A549 (cell line): ENCODE data around the gene RPTOR. TPM values are rescaled to one million over a fixed set of nuclear protein-coding genes. Genes with fewer than 3 reads are reported as not detected.

Source experiments
- ATAC-seq, 2 experiments: fragments of 200-7000 bp in 1 of 2; fragments of >200 bp in 1 of 2; cut with Nextera tagmentation in 1 of 2; cut with Tn5 transposase in 1 of 2; 3 replicates each; pipeline versions ENCODE4 v1.8.0 to v1.9.1; 2018 to 2020; ENCODE audit warnings: mild to moderate bottlenecking in 1 of 2, moderate library complexity in 1 of 2
- CTCF ChIA-PET: fragments of 300-600 bp; sonication (Branson Sonifier 250); formaldehyde crosslinking; extraction: SDS; loops from one replicate; lab custom pipeline; 2021; ENCODE audit warnings: antibody characterized with exemption, inconsistent platforms; lab: Yijun Ruan, JAX
- POLR2A ChIA-PET: fragments of 350-600 bp; formaldehyde crosslinking; extraction: SDS; loops from one replicate; lab custom pipeline; 2021; ENCODE audit warnings: antibody characterized with exemption, inconsistent platforms; lab: Yijun Ruan, JAX
- DNase-seq, 2 experiments: peaks; one replicate each; pipeline versions ENCODE4 v3.0.0 to v3.0.0-alpha.2; 2011 to 2016; ENCODE audit warnings: low read depth in 1 of 2, low spot score in 1 of 2
- FAIRE-seq: peaks from 2 replicates; lab custom pipeline; 2011; peaks lifted over from hg19 to GRCh38; lab: Jason Lieb, UNC
- H3K27ac ChIP-seq, 2 experiments: fragments of >200 bp; sonication (Bioruptor Twin); formaldehyde crosslinking; 3 replicates each; pipeline ENCODE4 v1.5.1; 2016 to 2017
- H3K4me1 ChIP-seq: fragments of >200 bp; sonication (Bioruptor Twin); formaldehyde crosslinking; 3 replicates; pipeline ENCODE4 v1.6.1; 2016
- H3K4me2 ChIP-seq: fragments of >200 bp; sonication (Bioruptor Twin); formaldehyde crosslinking; 3 replicates; pipeline ENCODE4 v1.6.1; 2016
- H3K4me3 ChIP-seq: fragments of >200 bp; sonication (Bioruptor Twin); formaldehyde crosslinking; 3 replicates; pipeline ENCODE4 v1.5.1; 2016
- H3K9me3 ChIP-seq: fragments of >200 bp; sonication (Bioruptor Twin); formaldehyde crosslinking; 3 replicates; pipeline ENCODE4 v1.6.1; 2016
- ATOH8 ChIP-seq: fragments of 250-450 bp; sonication (Bioruptor Pico); IDR thresholded peaks from 2 replicates; pipeline ENCODE4 v1.5.0; 2020; ENCODE audit warnings: low read depth, mild to moderate bottlenecking, moderate library complexity
- CBX8 ChIP-seq: fragments of 200-600 bp; sonication (generic); IDR thresholded peaks from 2 replicates; pipeline ENCODE4 v1.6.1; 2016
- CEBPB ChIP-seq, 2 experiments: fragments of >200 bp in 1 of 2; sonication (Bioruptor Twin) in 1 of 2; formaldehyde crosslinking in 1 of 2; IDR thresholded peaks; 2 replicates each; pipeline ENCODE4 v1.6.1; 2012 to 2016
- CHD2 ChIP-seq: fragments of 150-350 bp; IDR thresholded peaks from 2 replicates; pipeline ENCODE4 v1.6.1; 2014; ENCODE audit warnings: low read length; ENCODE audit not compliant: partially characterized antibody
- CHD4 ChIP-seq: fragments of 200-600 bp; sonication (generic); IDR thresholded peaks from 2 replicates; pipeline ENCODE4 v1.6.1; 2016; ENCODE audit warnings: antibody characterized with exemption, mild to moderate bottlenecking, borderline replicate concordance
- E2F6 ChIP-seq: IDR thresholded peaks from 2 replicates; pipeline ENCODE4 v1.6.1; 2012; ENCODE audit warnings: low read depth, borderline replicate concordance
- EHF ChIP-seq: fragments of 250-450 bp; sonication (Bioruptor Pico); IDR thresholded peaks from 2 replicates; pipeline ENCODE4 v1.5.0; 2020; ENCODE audit warnings: mild to moderate bottlenecking
- EHMT2 ChIP-seq: fragments of 200-600 bp; sonication (generic); IDR thresholded peaks from 2 replicates; pipeline ENCODE4 v1.6.1; 2016; ENCODE audit warnings: antibody characterized with exemption, low read depth, mild to moderate bottlenecking, moderate library complexity
- EP300 ChIP-seq, 2 experiments: fragments of >200 bp; sonication (Bioruptor Twin); formaldehyde crosslinking; IDR thresholded peaks; 2 replicates in 1 of 2; 3 replicates in 1 of 2; pipeline ENCODE4 v1.6.1; 2016 to 2017
- ESRRA ChIP-seq: fragments of 150-350 bp; IDR thresholded peaks from 2 replicates; pipeline ENCODE4 v1.6.1; 2014; ENCODE audit warnings: mild to moderate bottlenecking, low read length, borderline replicate concordance
- FOSL2 ChIP-seq, 2 experiments: fragments of 450-650 bp in 1 of 2; fragments of >200 bp in 1 of 2; sonication (Bioruptor Twin) in 1 of 2; formaldehyde crosslinking; IDR thresholded peaks; 2 replicates each; pipeline versions ENCODE4 v1.5.0 to v1.6.1; 2016 to 2020; ENCODE audit warnings: mild to moderate bottlenecking in 1 of 2, moderate library complexity in 1 of 2
- GATA3 ChIP-seq: IDR thresholded peaks from 2 replicates; pipeline ENCODE4 v1.6.1; 2012; ENCODE audit warnings: borderline replicate concordance
- HES2 ChIP-seq: fragments of >200 bp; sonication (Bioruptor Twin); formaldehyde crosslinking; IDR thresholded peaks from 2 replicates; pipeline ENCODE4 v1.6.1; 2016
- HEYL ChIP-seq: fragments of 250-450 bp; sonication (Bioruptor Pico); IDR thresholded peaks from 2 replicates; pipeline ENCODE4 v1.8.0; 2021; ENCODE audit warnings: mild to moderate bottlenecking, moderate library complexity
- HMGXB4 ChIP-seq: fragments of 250-450 bp; sonication (Bioruptor Pico); IDR thresholded peaks from 2 replicates; pipeline ENCODE4 v1.5.0; 2021; ENCODE audit warnings: mild to moderate bottlenecking, moderate library complexity, borderline replicate concordance
- HOXB13 ChIP-seq: fragments of 250-450 bp; sonication (Bioruptor Pico); IDR thresholded peaks from 2 replicates; pipeline ENCODE4 v1.5.0; 2020; ENCODE audit warnings: low read depth, mild to moderate bottlenecking, moderate library complexity
- MAFK ChIP-seq: fragments of 450-650 bp; IDR thresholded peaks from 2 replicates; pipeline ENCODE4 v1.6.1; 2014; ENCODE audit not compliant: partially characterized antibody
- NFE2L2 ChIP-seq: fragments of 150-350 bp; conservative IDR thresholded peaks from 2 replicates; pipeline ENCODE4 v1.6.1; 2014; ENCODE audit warnings: low read length
- PHF8 ChIP-seq: fragments of 200-600 bp; sonication (generic); IDR thresholded peaks from 2 replicates; pipeline ENCODE4 v1.6.1; 2016; ENCODE audit warnings: low read depth, mild to moderate bottlenecking, antibody characterized with exemption, moderate library complexity, borderline replicate concordance
- POLR2A ChIP-seq: IDR thresholded peaks from 2 replicates; pipeline ENCODE4 v1.6.1; 2012; ENCODE audit warnings: mild to moderate bottlenecking, low read length
- POLR2AphosphoS2 ChIP-seq: conservative IDR thresholded peaks from 2 replicates; pipeline ENCODE4 v1.6.1; 2012; ENCODE audit warnings: low read length, improper control_type of control experiment, inconsistent platforms
- RCOR1 ChIP-seq: fragments of 150-350 bp; IDR thresholded peaks from 2 replicates; pipeline ENCODE4 v1.6.1; 2014; ENCODE audit warnings: antibody characterized with exemption, low read length, low read depth
- RFX5 ChIP-seq: fragments of 450-650 bp; IDR thresholded peaks from 2 replicates; pipeline ENCODE4 v1.7.1; 2014; ENCODE audit warnings: antibody characterized with exemption, mild to moderate bottlenecking, moderate library complexity
- RNF2 ChIP-seq: fragments of 200-600 bp; sonication (generic); IDR thresholded peaks from 2 replicates; pipeline ENCODE4 v1.6.1; 2016; ENCODE audit warnings: low read depth, mild to moderate bottlenecking, antibody characterized with exemption, moderate library complexity, borderline replicate concordance
- SMC3 ChIP-seq: fragments of >200 bp; sonication (Bioruptor Twin); formaldehyde crosslinking; IDR thresholded peaks from 3 replicates; pipeline ENCODE4 v1.6.1; 2018; ENCODE audit warnings: inconsistent platforms
- USF2 ChIP-seq: fragments of 450-650 bp; IDR thresholded peaks from 2 replicates; pipeline ENCODE4 v1.6.1; 2014; ENCODE audit warnings: antibody characterized with exemption
- ZNF302 ChIP-seq: fragments of 250-450 bp; sonication (Bioruptor Pico); IDR thresholded peaks from 2 replicates; pipeline ENCODE4 v1.9.0; 2021; ENCODE audit warnings: inconsistent platforms, mild to moderate bottlenecking, moderate library complexity
- ZSCAN20 ChIP-seq: fragments of 250-450 bp; sonication (Bioruptor Pico); IDR thresholded peaks from 2 replicates; pipeline ENCODE4 v1.8.0; 2022; ENCODE audit warnings: mild to moderate bottlenecking, moderate library complexity
- WGBS: methylation state at CpG from one replicate; pipeline ENCODE4 v1.1.6; 2017; ENCODE audit errors: missing lambda C conversion rate; 5-methylcytosine and 5-hydroxymethylcytosine counted together
- polyA plus RNA-seq, 4 experiments: library from polyadenylated mRNA; depleted of rRNA in 3 of 4; stranded (reverse); fragments of >200 nt; fragmentation: RNase III in 1 of 4; extraction: RNeasy Plus Mini Kit Qiagen cat#74134 plus additional on column Dnase treatment in 1 of 4; gene quantifications; 2 replicates in 3 of 4; 3 replicates in 1 of 4; pipeline ENCODE4 v1.2.3, GENCODE V29; 2011 to 2017

The RPTOR gene
- polyA plus RNA-seq, 2 of the 4 experiments (the other 2 are of a cell fraction): 10.8 to 27.1 TPM

- ChIA-PET CTCF (interaction anchor here (0.6 to 2.5 kb wide), 40 partner anchors 9 to 960 kb away, joined by 3 to 51 read pairs (median 3); partner anchors contain the start of genes CHMP6 and NPTX1), POLR2A (no interaction called here)
- H3K4me3 ChIP-seq: no peak overlapping the region
- DNase-seq (no peak), FAIRE-seq (no peak), ATAC-seq (peak in 1 of 2 experiments; percentile 4; a peak in 1 of 6 replicates)
- WGBS: 51% methylated on average over 13 of the region's 17 CpGs
- H3K4me2 ChIP-seq: no peak overlapping the region
- H3K4me1 ChIP-seq: peaks cover 4% of the 10 kb centered on the region; the same call in 2 of the 3 replicates
- H3K27ac ChIP-seq: no peak overlapping the region
- TF ChIP-seq FOSL2 (IDR thresholded peaks at IDR 0.05) (no peak), FOSL2 (CRISPR knock-in tag; IDR thresholded peaks at IDR 0.05) (no peak), EHMT2 (no peak), EHF (no peak), RCOR1 (no peak), CBX8 (no peak), POLR2A (no peak), ZNF302 (CRISPR knock-in tag) (no peak), POLR2AphosphoS2 (no peak), HMGXB4 (CRISPR knock-in tag) (no peak), E2F6 (no peak), NFE2L2 (no peak), CHD4 (no peak), CEBPB (IDR thresholded peaks at IDR 0.05) (no peak), USF2 (no peak), GATA3 (no peak), CHD2 (no peak), PHF8 (no peak), RFX5 (no peak), HES2 (no peak), SMC3 (no peak)
- no peaks in the 10 kb centered on the region for H3K9me3 ChIP-seq
Observed at GRCh38 chr17:80981929-80982425, 437.3 kb downstream of the RPTOR start.

GRCh38 chr17:80982426-80982974 is 437.9 kb downstream of the RPTOR start:
- ChIA-PET CTCF (interaction anchor here (0.6 to 2.5 kb wide), 25 partner anchors 9 to 756 kb away, joined by 3 to 51 read pairs (median 4); partner anchors contain the start of genes CHMP6 and NPTX1), POLR2A (no interaction called here)
- no peak overlapping the region for H3K4me3 ChIP-seq
- 78% methylated on average over 17 of the region's 17 CpGs for WGBS
- no peak for DNase-seq
- no peak for TF ChIP-seq NFE2L2
- no peak for TF ChIP-seq ZSCAN20 (CRISPR knock-in tag)
- no peak for TF ChIP-seq HEYL
- TF ChIP-seq ESRRA: no peak
- TF ChIP-seq RNF2: no peak
- TF ChIP-seq HOXB13: no peak
- TF ChIP-seq ZNF302 (CRISPR knock-in tag): no peak
- no peak for TF ChIP-seq ATOH8
- no peak for TF ChIP-seq EP300 (IDR thresholded peaks at IDR 0.05)
- TF ChIP-seq MAFK: no peak
- TF ChIP-seq, all 56 proteins: peak for 0
- no peak for ATAC-seq
- no peak overlapping the region for H3K27ac ChIP-seq
- H3K4me2 ChIP-seq: no peak overlapping the region
- H3K9me3 ChIP-seq: no peaks in the 10 kb centered on the region
- FAIRE-seq: no peak
- peaks cover 4% of the 10 kb centered on the region; the same call in 2 of the 3 replicates for H3K4me1 ChIP-seq
